Embryonic facial prominence (tissue), 1 donor: Measurements from ENCODE around the gene IGFN1.
"Not testable (repeated sequence)": the region's sequence is repeated elsewhere in the genome, so short reads cannot be mapped to it uniquely, and the experiment has no call there.

Experiments used
- DNase-seq: peaks from one replicate; pipeline ENCODE4 v3.0.0-alpha.2; 2016; ENCODE audit errors: extremely low spot score

IGFN1 gene

GRCh38 chr1:201250326-201251011 is 59.8 kb downstream of the IGFN1 start:
- no peak for DNase-seq

GRCh38 chr1:201251411-201251810 is 60.8 kb downstream of the IGFN1 start:
- no peak for DNase-seq

GRCh38 chr1:201251851-201252430 is 61.3 kb downstream of the IGFN1 start:
- DNase-seq, result no peak

- no peak for DNase-seq
These were observed 62.3 kb downstream of the IGFN1 start for GRCh38 chr1:201252944-201253371.

GRCh38 chr1:201253411-201253810 is 62.8 kb downstream of the IGFN1 start:
- DNase-seq, result no peak

- DNase-seq, result no peak
These were observed 63.4 kb downstream of the IGFN1 start for GRCh38 chr1:201253906-201254624.

- DNase-seq, result no peak
These were observed 64.2 kb downstream of the IGFN1 start for GRCh38 chr1:201254625-201255478.

- DNase-seq, result no peak
These were observed 65.1 kb downstream of the IGFN1 start for GRCh38 chr1:201255479-201256362.

GRCh38 chr1:201258132-201258531 is 67.5 kb downstream of the IGFN1 start:
- not testable (repeated sequence) for DNase-seq

GRCh38 chr1:201258763-201259230 is 68.2 kb downstream of the IGFN1 start:
- DNase-seq, result no peak

GRCh38 chr1:201259476-201260235 is 69.0 kb downstream of the IGFN1 start:
- no peak for DNase-seq

- no peak for DNase-seq
These were observed 69.6 kb downstream of the IGFN1 start for GRCh38 chr1:201260236-201260590.

- no peak for DNase-seq
These were observed 70.2 kb downstream of the IGFN1 start for GRCh38 chr1:201260648-201261311.

- no peak for DNase-seq
These were observed 71.3 kb downstream of the IGFN1 start for GRCh38 chr1:201261771-201262547.

GRCh38 chr1:201262963-201263608 is 72.5 kb downstream of the IGFN1 start:
- no peak for DNase-seq

- DNase-seq, result no peak
These were observed 73.4 kb downstream of the IGFN1 start for GRCh38 chr1:201264072-201264471.

GRCh38 chr1:201264554-201264953 is 73.9 kb downstream of the IGFN1 start:
- DNase-seq, result no peak

GRCh38 chr1:201265756-201266155 is 75.1 kb downstream of the IGFN1 start:
- no peak for DNase-seq
